Measurements from ENCODE around the gene DCAF4. TPM values are rescaled to one million over a fixed set of nuclear protein-coding genes. Genes with fewer than 3 reads are reported as not detected.
A peak's percentile ranks its signal among the peaks of the same experiment; 100 is the strongest.

DCAF4 gene
- total RNA-seq, 1 donor from 2014 or later, result 9.5 TPM

DNA sequence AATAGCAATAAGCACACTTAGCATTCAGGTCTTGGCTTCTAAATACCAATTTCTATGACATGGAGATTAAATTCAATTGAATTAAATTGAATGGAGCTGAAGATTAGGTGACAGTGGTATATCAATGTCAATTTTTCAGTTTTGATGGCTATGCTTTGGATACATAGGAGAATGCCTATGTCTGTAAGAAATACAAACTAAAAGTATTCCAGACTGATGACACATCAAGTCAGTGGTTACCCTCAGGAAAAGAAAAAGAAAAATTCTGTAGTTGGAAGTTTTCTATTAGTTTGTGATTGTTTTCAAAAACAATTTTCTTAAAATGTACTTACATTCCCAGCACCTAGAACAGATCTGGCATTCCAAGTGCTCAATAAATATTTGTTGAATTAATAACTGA lies 4.9 kb upstream of the DCAF4 start:
- Mint-ChIP-seq H3K4me3 (no peak overlapping the region), H3K36me3 (ENCODE audit: low read depth) (no peaks in the 10 kb centered on the region), H3K4me1 (peaks cover 14% of the 10 kb centered on the region), H3K27ac (ENCODE audit: unreplicated experiment) (no peak overlapping the region), H3K9me3 (no peaks in the 10 kb centered on the region), H3K27me3 (ENCODE audit: low read depth) (peaks cover 35% of the 10 kb centered on the region)
- no peak for DNase-seq (ENCODE audit: low read depth, low spot score)
- TF ChIP-seq, protein P1, sequence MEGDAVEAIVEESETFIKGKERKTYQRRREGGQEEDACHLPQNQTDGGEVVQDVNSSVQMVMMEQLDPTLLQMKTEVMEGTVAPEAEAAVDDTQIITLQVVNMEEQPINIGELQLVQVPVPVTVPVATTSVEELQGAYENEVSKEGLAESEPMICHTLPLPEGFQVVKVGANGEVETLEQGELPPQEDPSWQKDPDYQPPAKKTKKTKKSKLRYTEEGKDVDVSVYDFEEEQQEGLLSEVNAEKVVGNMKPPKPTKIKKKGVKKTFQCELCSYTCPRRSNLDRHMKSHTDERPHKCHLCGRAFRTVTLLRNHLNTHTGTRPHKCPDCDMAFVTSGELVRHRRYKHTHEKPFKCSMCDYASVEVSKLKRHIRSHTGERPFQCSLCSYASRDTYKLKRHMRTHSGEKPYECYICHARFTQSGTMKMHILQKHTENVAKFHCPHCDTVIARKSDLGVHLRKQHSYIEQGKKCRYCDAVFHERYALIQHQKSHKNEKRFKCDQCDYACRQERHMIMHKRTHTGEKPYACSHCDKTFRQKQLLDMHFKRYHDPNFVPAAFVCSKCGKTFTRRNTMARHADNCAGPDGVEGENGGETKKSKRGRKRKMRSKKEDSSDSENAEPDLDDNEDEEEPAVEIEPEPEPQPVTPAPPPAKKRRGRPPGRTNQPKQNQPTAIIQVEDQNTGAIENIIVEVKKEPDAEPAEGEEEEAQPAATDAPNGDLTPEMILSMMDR (conservative IDR thresholded peaks at IDR 0.05), result no peak

DNA sequence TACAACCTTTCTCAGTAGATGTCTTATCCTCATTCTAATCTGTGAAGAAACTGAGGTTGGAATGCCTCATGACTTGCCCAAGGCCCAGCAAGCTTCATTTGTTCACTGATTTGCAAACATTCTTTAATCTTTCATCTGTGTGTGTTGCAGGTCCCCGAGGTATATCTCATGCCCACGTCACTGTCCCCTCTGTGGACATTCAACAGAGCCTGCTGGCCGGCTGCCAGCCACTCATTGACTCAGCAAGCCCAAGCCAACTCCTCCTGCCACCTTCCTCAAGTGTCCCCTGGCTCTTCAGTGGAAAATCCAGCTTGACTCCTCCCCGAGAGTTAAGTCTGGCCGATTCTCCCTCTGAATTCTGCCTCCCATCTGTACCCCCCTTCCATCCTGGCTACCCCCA lies 1.9 kb upstream of the DCAF4 start:
- TF ChIP-seq, protein P1 (conservative IDR thresholded peaks at IDR 0.05), result no peak
- no peak overlapping the region for H3K27ac Mint-ChIP-seq (ENCODE audit: unreplicated experiment)
- H3K36me3 Mint-ChIP-seq (ENCODE audit: low read depth), result no peaks in the 10 kb centered on the region
- peak overlapping the region; percentile 38 for H3K4me3 Mint-ChIP-seq
- no peaks in the 10 kb centered on the region for H3K9me3 Mint-ChIP-seq
- peaks cover 27% of the 10 kb centered on the region for H3K27me3 Mint-ChIP-seq (ENCODE audit: low read depth)
- DNase-seq (ENCODE audit: low read depth, low spot score), result no peak
- peaks cover 15% of the 10 kb centered on the region for H3K4me1 Mint-ChIP-seq

DNA sequence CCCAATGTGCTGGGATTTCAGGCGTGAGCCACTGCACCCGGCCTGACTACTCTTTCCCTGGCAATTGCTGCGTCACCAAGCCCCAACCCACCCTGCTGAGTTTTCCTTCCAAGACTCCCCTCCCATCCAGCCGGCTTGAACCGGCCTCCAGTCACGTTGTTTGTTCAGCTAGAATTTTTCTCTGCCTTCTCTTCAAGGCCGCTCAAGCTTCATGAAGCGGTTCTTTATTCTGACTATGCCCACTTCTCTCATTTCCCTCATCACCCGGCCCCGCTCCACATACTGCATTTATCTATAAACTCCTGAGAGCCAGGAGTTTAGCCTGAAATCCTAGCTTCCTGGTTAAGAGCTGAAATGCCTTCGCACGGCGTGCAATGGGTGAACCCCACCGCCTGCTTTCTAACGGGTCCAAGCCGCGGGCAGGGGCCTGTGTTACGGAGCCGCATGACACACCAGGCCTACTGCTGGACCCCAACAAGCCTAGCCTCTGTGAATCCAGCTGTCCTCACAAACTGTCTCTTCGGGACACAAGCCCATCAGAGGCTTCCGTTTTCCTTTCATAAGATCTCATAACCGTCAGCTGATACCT lies 999 bp upstream of the DCAF4 start:
- H3K4me3 Mint-ChIP-seq, result peak overlapping the region; percentile 99
- no peak overlapping the region for H3K27ac Mint-ChIP-seq (ENCODE audit: unreplicated experiment)
- no peak for DNase-seq (ENCODE audit: low read depth, low spot score)
- H3K36me3 Mint-ChIP-seq (ENCODE audit: low read depth), result no peaks in the 10 kb centered on the region
- no peaks in the 10 kb centered on the region for H3K9me3 Mint-ChIP-seq
- TF ChIP-seq, protein P1 (conservative IDR thresholded peaks at IDR 0.05), result no peak
- peaks cover 18% of the 10 kb centered on the region for H3K27me3 Mint-ChIP-seq (ENCODE audit: low read depth)
- H3K4me1 Mint-ChIP-seq, result peaks cover 15% of the 10 kb centered on the region

DNA sequence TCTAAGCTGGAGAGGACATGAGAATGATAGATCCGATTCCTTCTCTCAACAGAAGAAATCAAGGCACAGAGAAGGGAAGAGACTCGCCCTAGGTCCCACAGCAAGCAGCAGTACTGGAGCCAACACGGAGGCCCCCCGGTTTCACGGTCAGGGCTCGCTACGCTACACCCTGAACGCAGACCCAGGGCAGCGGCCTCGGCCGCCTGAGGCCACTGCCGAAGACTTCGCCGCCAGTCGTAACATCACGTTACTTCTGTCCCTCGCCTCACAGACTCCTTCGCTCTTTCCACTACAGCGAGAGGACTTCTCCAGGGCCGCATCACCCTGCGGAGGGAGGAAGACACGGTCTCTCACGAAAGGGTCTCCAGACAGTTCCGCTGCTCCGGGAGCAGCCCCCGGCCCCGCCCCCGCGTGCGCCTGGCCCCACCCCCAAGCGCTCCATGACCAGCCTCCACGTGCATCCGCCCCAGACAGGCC lies 411 bp upstream of the DCAF4 start:
- Mint-ChIP-seq H3K27ac (ENCODE audit: unreplicated experiment) (no peak overlapping the region), H3K4me3 (peak overlapping the region; percentile 99), H3K36me3 (ENCODE audit: low read depth) (no peaks in the 10 kb centered on the region)

GRCh38 chr14:72928872-72929271 lies 2.6 kb downstream of the DCAF4 start:
- Mint-ChIP-seq H3K36me3 (ENCODE audit: low read depth) (no peaks in the 10 kb centered on the region), H3K27ac (ENCODE audit: unreplicated experiment) (no peak overlapping the region), H3K4me3 (no peak overlapping the region), H3K9me3 (no peaks in the 10 kb centered on the region), H3K27me3 (ENCODE audit: low read depth) (peaks cover 8% of the 10 kb centered on the region), H3K4me1 (peaks cover 15% of the 10 kb centered on the region)
- TF ChIP-seq, protein P1 (conservative IDR thresholded peaks at IDR 0.05), result no peak
- no peak for DNase-seq (ENCODE audit: low read depth, low spot score)

More for the DNA sequence above, 411 bp upstream of the DCAF4 start:
- DNase-seq (ENCODE audit: low read depth, low spot score), result no peak
- Mint-ChIP-seq H3K27me3 (ENCODE audit: low read depth) (peaks cover 16% of the 10 kb centered on the region), H3K4me1 (peaks cover 15% of the 10 kb centered on the region), H3K9me3 (no peaks in the 10 kb centered on the region)
- TF ChIP-seq, protein P1 (conservative IDR thresholded peaks at IDR 0.05), result no peak

Measured in neural crest cell (in vitro differentiated cells).